DOHH2 (cell line): ENCODE measurements around the gene RAD51B.

Experiments
- H3F3A ChIP-seq: fragments of 200-600 bp; sonication (generic), shearing (Covaris generic); 2 replicates; pipeline ENCODE4 v1.6.0; 2016; ENCODE audit warnings: antibody characterized with exemption, mild to moderate bottlenecking; ENCODE audit not compliant: control insufficient read depth, insufficient read depth
- H3K27ac ChIP-seq: fragments of 200-600 bp; sonication (generic); 2 replicates; pipeline ENCODE4 v1.5.1; 2014; ENCODE audit warnings: low read depth, mild to moderate bottlenecking, low read length, moderate library complexity
- H3K27me3 ChIP-seq: fragments of 200-600 bp; sonication (generic); 2 replicates; pipeline ENCODE4 v1.6.1; 2014; ENCODE audit warnings: mild to moderate bottlenecking, low read length, mixed read lengths; ENCODE audit not compliant: control insufficient read depth
- H3K36me3 ChIP-seq: fragments of 200-600 bp; sonication (generic); 2 replicates; pipeline ENCODE4 v1.6.1; 2014; ENCODE audit warnings: mild to moderate bottlenecking, low read length, moderate library complexity, mixed read lengths; ENCODE audit not compliant: control insufficient read depth
- H3K4me1 ChIP-seq: fragments of 200-600 bp; sonication (generic); 2 replicates; pipeline ENCODE4 v1.6.1; 2014; ENCODE audit warnings: mild to moderate bottlenecking, low read length, mixed read lengths; ENCODE audit not compliant: control insufficient read depth
- H3K4me2 ChIP-seq: fragments of 200-600 bp; sonication (generic); 2 replicates; pipeline ENCODE4 v1.6.0; 2014; ENCODE audit warnings: mild to moderate bottlenecking, low read length, moderate library complexity
- H3K4me3 ChIP-seq: fragments of 200-600 bp; sonication (generic); 2 replicates; pipeline ENCODE4 v1.5.1; 2014; ENCODE audit warnings: mild to moderate bottlenecking, low read length, mixed read lengths
- H3K79me2 ChIP-seq: fragments of 200-600 bp; sonication (generic); 2 replicates; pipeline ENCODE4 v1.6.1; 2014; ENCODE audit warnings: mild to moderate bottlenecking, low read length, mixed read lengths; ENCODE audit not compliant: control insufficient read depth
- H3K9me2 ChIP-seq: fragments of 200-600 bp; sonication (generic); replicated peaks from 2 replicates; pipeline ENCODE4 v1.6.1; 2014; ENCODE audit warnings: mild to moderate bottlenecking, low read length, mixed read lengths; ENCODE audit not compliant: control insufficient read depth
- H3K9me3 ChIP-seq: fragments of 200-600 bp; sonication (generic); 2 replicates; pipeline ENCODE4 v1.6.1; 2014; ENCODE audit warnings: antibody characterized with exemption, low read length, mixed read lengths; ENCODE audit not compliant: control insufficient read depth, insufficient read depth
- H4K20me1 ChIP-seq: fragments of 200-600 bp; sonication (generic); 2 replicates; pipeline ENCODE4 v1.6.0; 2014; ENCODE audit warnings: low read depth, mild to moderate bottlenecking, antibody characterized with exemption, low read length, moderate library complexity; ENCODE audit not compliant: control insufficient read depth, insufficient read depth
- CTCF ChIP-seq: fragments of 200-600 bp; sonication (generic); IDR thresholded peaks from one replicate; pipeline ENCODE4 v1.5.1; 2014; ENCODE audit warnings: antibody characterized with exemption, mild to moderate bottlenecking, low read depth, low read length; ENCODE audit not compliant: poor library complexity, severe bottlenecking
- EZH2phosphoT487 ChIP-seq: fragments of 200-600 bp; sonication (generic); IDR thresholded peaks from 2 replicates; pipeline ENCODE4 v1.6.1; 2017; ENCODE audit warnings: borderline replicate concordance, mild to moderate bottlenecking, antibody characterized with exemption, low read length, moderate library complexity, mixed read lengths

RAD51B gene

GRCh38 chr14:68040633-68041369, 221.2 kb downstream of the RAD51B start:
- Histone ChIP-seq H3K36me3 (no peaks in the 10 kb centered on the region), H3K4me1 (no peaks in the 10 kb centered on the region), H4K20me1 (no peaks in the 10 kb centered on the region), H3K79me2 (no peaks in the 10 kb centered on the region), H3K4me2 (no peak overlapping the region), H3K9me3 (no peaks in the 10 kb centered on the region), H3F3A (no peaks in the 10 kb centered on the region), H3K27me3 (no peaks in the 10 kb centered on the region), H3K9me2 (no peaks in the 10 kb centered on the region), H3K4me3 (no peak overlapping the region), H3K27ac (no peak overlapping the region)
- TF ChIP-seq CTCF: no peak
- no peak for TF ChIP-seq EZH2phosphoT487

- no peaks in the 10 kb centered on the region for H3K36me3 ChIP-seq
- no peaks in the 10 kb centered on the region for H4K20me1 ChIP-seq
- H3K4me2 ChIP-seq: no peak overlapping the region
- TF ChIP-seq EZH2phosphoT487: no peak
- no peak for TF ChIP-seq CTCF
- H3K27me3 ChIP-seq: no peaks in the 10 kb centered on the region
- no peaks in the 10 kb centered on the region for H3K9me2 ChIP-seq
- no peaks in the 10 kb centered on the region for H3K9me3 ChIP-seq
- H3F3A ChIP-seq: no peaks in the 10 kb centered on the region
- no peaks in the 10 kb centered on the region for H3K4me1 ChIP-seq
- H3K27ac ChIP-seq: no peak overlapping the region
- no peak overlapping the region for H3K4me3 ChIP-seq
- H3K79me2 ChIP-seq: no peaks in the 10 kb centered on the region
Observed at GRCh38 chr14:68041876-68042354, 222.3 kb downstream of the RAD51B start.

GRCh38 chr14:68042586-68043210, 223.1 kb downstream of the RAD51B start:
- TF ChIP-seq CTCF: no peak
- TF ChIP-seq EZH2phosphoT487: no peak
- no peaks in the 10 kb centered on the region for H3F3A ChIP-seq
- H3K27me3 ChIP-seq: no peaks in the 10 kb centered on the region
- no peaks in the 10 kb centered on the region for H3K4me1 ChIP-seq
- H3K4me3 ChIP-seq: no peak overlapping the region
- H3K9me2 ChIP-seq: no peaks in the 10 kb centered on the region
- no peaks in the 10 kb centered on the region for H4K20me1 ChIP-seq
- H3K4me2 ChIP-seq: no peak overlapping the region
- no peaks in the 10 kb centered on the region for H3K79me2 ChIP-seq
- H3K27ac ChIP-seq: no peak overlapping the region
- H3K36me3 ChIP-seq: no peaks in the 10 kb centered on the region
- no peaks in the 10 kb centered on the region for H3K9me3 ChIP-seq
